ENCODE results near the gene EGLN2. TPM values are rescaled to one million over a fixed set of nuclear protein-coding genes. Genes with fewer than 3 reads are reported as not detected.

EGLN2 gene
- total RNA-seq (2014; rRNA removed; shearing (Covaris generic)) = 55.7 and 56.2 TPM in 2 replicates

DNA sequence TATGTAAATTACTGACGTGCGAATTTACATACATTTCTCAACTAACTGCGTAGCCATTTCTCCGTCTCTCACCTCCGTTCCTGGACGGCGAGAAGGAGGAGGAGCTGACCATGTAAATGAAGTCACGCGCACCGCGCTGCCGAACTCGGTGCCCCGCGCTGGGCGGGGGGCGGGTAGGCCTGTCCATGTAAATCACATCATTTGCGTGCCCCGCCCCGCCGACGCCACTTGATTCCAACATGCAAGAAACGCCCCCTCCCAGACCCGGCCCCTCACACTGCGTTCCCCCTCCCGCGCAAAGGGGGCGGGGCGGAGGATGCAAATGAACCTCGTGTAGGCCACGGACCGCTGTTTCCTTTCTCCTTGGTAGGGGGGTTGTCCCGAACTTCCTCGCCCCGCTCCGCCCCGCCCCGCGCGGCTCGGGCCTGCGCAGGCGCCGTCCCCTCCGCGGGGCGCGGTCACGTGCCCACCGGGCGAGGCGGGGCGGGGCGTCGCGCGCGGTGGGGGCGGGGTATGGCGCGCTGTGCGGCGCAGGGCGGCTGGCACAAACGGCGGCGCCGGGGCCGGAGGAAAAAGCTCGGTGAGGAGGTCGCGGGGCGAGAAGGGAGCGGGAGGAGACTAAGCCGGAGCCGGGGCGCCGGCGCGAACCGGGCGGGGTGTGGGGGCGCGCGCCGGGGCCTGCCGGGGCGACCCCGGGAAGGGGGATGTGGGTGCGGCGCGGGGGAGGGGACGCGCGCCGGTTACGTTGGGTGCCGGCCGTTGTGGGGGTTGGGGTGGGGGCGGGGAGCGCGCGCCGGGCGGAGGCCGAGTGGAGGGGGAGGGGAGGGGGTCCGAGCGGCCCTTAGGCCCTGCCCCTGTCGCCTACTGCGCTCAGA is at the start of gene EGLN2:
TSS of gene EGLN2 (plus strand) at position 509 of the 875 bp plus-strand sequence. CDS start 1,382 bp downstream, outside the sequence.
- Histone ChIP-seq H3K9me3 (replicated peaks) (no peaks in the 10 kb centered on the region), H3K27ac (peak within 1 kb of the TSS; percentile 34), H3K36me3 (peaks cover 19% of the 10 kb centered on the region), H3K27me3 (no peaks in the 10 kb centered on the region), H3K4me3 (peak within 1 kb of the TSS; percentile 63), H3K4me1 (no peaks in the 10 kb centered on the region)
- peak; percentile 100 for DNase-seq

- H3K27ac ChIP-seq = peak within 1 kb of the TSS; percentile 97
- H3K4me3 ChIP-seq = peak within 1 kb of the TSS; percentile 70
- peaks cover 14% of the 10 kb centered on the region for H3K36me3 ChIP-seq
- peak; percentile 100 for DNase-seq
- H3K4me1 ChIP-seq = peaks cover 8% of the 10 kb centered on the region; the same call in 1 of the 2 replicates
- H3K27me3 ChIP-seq = no peaks in the 10 kb centered on the region
- H3K9me3 ChIP-seq (replicated peaks) = no peaks in the 10 kb centered on the region
These were observed 48.7 kb upstream of the EGLN2 start, which contains the start of gene ACTMAP for GRCh38 chr19:40750058-40750873. ACTMAP (minus strand) TSS chr19:40750477; CDS start chr19:40749803, 674 bp downstream.

DNA sequence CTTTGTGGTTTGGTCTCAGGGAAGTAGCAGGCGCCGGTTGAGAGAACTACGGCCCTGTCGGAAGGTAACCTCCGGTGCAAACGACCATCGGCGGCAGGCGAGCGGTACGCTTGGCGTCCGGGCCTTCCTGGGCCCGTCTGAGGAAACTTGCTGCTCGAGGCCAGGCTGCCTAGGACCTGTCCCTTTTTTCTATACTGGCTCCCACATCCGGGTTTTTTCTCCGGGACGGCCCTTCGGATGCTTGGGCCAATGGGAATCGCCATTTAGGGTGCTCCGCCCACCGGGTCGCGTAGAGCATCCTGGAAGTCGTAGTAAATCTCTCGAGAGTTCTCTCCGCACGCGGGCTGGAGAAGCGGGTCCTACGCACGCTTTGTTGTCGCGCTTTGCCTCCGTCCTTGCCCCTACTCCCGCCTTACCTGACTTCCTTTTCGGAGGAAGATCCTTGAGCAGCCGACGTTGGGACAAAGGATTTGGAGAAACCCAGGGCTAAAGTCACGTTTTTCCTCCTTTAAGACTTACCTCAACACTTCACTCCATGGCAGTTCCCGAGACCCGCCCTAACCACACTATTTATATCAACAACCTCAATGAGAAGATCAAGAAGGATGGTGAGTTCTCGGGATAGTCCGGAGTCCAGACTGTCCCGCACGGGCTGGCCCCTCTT is 48.0 kb upstream of the EGLN2 start, which contains the start of gene SNRPA:
TSS of gene SNRPA (plus strand) at position 330 of the 664 bp plus-strand sequence. CDS start at position 536, 206 bp downstream.
- H3K27ac ChIP-seq = peak within 1 kb of the TSS; percentile 97
- peak; percentile 100 for DNase-seq

DNA sequence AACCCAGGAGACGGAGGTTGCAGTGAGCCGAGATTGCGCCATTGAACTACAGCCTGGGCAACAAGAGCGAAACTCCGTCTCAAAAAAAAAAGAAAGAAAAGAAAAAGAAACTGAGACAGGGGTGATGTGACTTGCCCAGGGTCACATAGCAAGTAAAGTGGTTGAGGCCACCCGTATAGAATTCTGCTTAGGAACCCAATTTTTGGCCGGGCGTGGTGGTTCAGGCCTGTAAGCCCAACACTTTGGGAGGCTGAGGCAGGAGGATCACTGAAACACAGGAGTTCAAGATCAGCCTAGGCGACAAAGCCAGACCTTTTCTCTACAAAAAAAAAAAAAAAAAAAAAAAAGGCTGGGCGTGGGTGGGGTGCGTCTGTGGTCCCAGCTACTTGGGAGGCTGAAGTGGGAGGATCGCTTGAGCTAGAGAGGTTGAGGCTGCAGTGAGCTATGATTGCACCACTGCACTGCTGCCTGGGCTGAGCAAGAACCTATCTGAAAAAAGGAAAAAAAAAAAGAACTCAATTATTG is 46.7 kb upstream of the EGLN2 start:
- H3K27me3 ChIP-seq = no peaks in the 10 kb centered on the region
- peak overlapping the region; percentile 70 for H3K4me3 ChIP-seq
- no peaks in the 10 kb centered on the region for H3K9me3 ChIP-seq (replicated peaks)
- H3K36me3 ChIP-seq = peaks cover 31% of the 10 kb centered on the region
- H3K27ac ChIP-seq = no peak overlapping the region
- peaks cover 8% of the 10 kb centered on the region; the same call in 1 of the 2 replicates for H3K4me1 ChIP-seq
- no peak for DNase-seq

More for the DNA sequence above, 48.0 kb upstream of the EGLN2 start, which contains the start of gene SNRPA:
- peak within 1 kb of the TSS; percentile 70 for H3K4me3 ChIP-seq
- peaks cover 21% of the 10 kb centered on the region for H3K36me3 ChIP-seq
- H3K4me1 ChIP-seq = peaks cover 8% of the 10 kb centered on the region; the same call in 1 of the 2 replicates
- H3K9me3 ChIP-seq (replicated peaks) = no peaks in the 10 kb centered on the region
- no peaks in the 10 kb centered on the region for H3K27me3 ChIP-seq

- Histone ChIP-seq H3K27me3 (no peaks in the 10 kb centered on the region), H3K36me3 (peaks cover 54% of the 10 kb centered on the region), H3K4me1 (peaks cover 4% of the 10 kb centered on the region; the same call in 1 of the 2 replicates), H3K4me3 (no peak overlapping the region), H3K27ac (no peak overlapping the region), H3K9me3 (replicated peaks) (no peaks in the 10 kb centered on the region)
- no peak for DNase-seq
These were observed 44.3 kb upstream of the EGLN2 start for GRCh38 chr19:40754611-40755247.

GRCh38 chr19:40755248-40755624 is 43.8 kb upstream of the EGLN2 start:
- Histone ChIP-seq H3K4me3 (no peak overlapping the region), H3K36me3 (peaks cover 59% of the 10 kb centered on the region), H3K27ac (no peak overlapping the region), H3K4me1 (no peaks in the 10 kb centered on the region), H3K27me3 (no peaks in the 10 kb centered on the region), H3K9me3 (replicated peaks) (no peaks in the 10 kb centered on the region)
- DNase-seq = no peak

DNA sequence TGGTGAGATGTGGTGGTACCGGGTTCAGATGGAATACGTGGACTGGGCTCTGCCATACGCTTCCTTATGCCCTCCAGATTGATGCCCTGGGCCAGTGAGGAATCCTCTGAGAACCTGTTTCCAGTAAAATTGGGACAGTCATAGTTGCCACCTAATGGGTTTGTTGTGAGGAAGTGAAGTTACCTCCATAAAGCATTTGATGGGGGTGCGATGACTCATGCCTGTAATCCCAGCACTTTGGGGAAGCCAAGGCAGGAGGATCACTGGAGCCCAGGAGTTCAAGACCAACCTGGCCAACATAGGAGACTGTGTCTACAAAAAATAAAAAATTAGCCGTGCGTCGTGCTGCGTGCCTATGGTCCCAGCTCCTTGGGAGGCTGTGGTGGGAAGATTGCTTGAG is 43.2 kb upstream of the EGLN2 start:
- H3K4me3 ChIP-seq = no peak overlapping the region
- H3K27me3 ChIP-seq = no peaks in the 10 kb centered on the region
- H3K27ac ChIP-seq = no peak overlapping the region
- DNase-seq = no peak
- peaks cover 65% of the 10 kb centered on the region for H3K36me3 ChIP-seq
- H3K9me3 ChIP-seq (replicated peaks) = no peaks in the 10 kb centered on the region
- H3K4me1 ChIP-seq = no peaks in the 10 kb centered on the region

GRCh38 chr19:40756502-40757110 is 42.4 kb upstream of the EGLN2 start:
- Histone ChIP-seq H3K36me3 (peaks cover 72% of the 10 kb centered on the region), H3K4me1 (no peaks in the 10 kb centered on the region), H3K9me3 (replicated peaks) (no peaks in the 10 kb centered on the region), H3K4me3 (no peak overlapping the region), H3K27ac (no peak overlapping the region), H3K27me3 (no peaks in the 10 kb centered on the region)
- no peak for DNase-seq

DNA sequence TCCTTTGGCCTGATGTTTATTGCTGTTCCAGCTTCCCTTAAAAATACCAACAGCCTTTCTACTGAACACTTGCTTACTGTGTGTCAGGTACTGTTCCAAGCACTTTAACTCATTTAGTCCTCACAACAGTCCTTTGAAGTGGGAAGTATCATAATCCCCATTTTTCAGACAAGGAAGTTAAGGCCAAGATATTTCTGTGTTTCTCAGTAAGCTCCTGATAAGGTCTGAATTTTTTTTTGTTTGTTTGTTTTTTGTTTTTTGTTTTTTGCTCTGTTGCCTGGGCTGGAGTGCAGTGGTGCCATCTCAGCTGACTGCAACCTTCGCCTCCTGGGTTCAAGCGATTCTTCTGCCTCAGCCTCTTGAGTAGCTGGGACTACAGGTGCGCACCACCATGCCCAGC is 40.5 kb upstream of the EGLN2 start:
- H3K4me1 ChIP-seq = no peaks in the 10 kb centered on the region
- no peak overlapping the region for H3K4me3 ChIP-seq
- no peak for DNase-seq
- peaks cover 85% of the 10 kb centered on the region for H3K36me3 ChIP-seq
- no peaks in the 10 kb centered on the region for H3K27me3 ChIP-seq
- H3K27ac ChIP-seq = no peak overlapping the region
- no peaks in the 10 kb centered on the region for H3K9me3 ChIP-seq (replicated peaks)

DNA sequence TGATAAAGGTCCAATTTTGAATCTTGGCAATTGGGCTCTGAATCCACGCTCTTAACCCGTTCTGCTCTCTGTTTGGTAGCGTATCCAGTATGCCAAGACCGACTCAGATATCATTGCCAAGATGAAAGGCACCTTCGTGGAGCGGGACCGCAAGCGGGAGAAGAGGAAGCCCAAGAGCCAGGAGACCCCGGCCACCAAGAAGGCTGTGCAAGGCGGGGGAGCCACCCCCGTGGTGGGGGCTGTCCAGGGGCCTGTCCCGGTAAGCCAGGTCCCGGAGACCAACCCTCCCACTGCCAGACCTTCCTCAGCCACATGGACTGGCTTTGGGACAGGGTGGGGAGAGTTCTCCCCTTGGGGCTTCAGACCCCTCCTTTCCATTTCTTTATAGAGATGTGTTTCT is 39.6 kb upstream of the EGLN2 start:
- Histone ChIP-seq H3K27me3 (no peaks in the 10 kb centered on the region), H3K4me1 (no peaks in the 10 kb centered on the region), H3K9me3 (replicated peaks) (no peaks in the 10 kb centered on the region), H3K27ac (no peak overlapping the region), H3K36me3 (peaks cover 90% of the 10 kb centered on the region), H3K4me3 (no peak overlapping the region)
- DNase-seq = no peak

GRCh38 chr19:40762754-40763470 is 36.1 kb upstream of the EGLN2 start:
- Histone ChIP-seq H3K4me3 (no peak overlapping the region), H3K9me3 (replicated peaks) (no peaks in the 10 kb centered on the region), H3K27ac (no peak overlapping the region), H3K36me3 (peaks cover 84% of the 10 kb centered on the region), H3K4me1 (no peaks in the 10 kb centered on the region), H3K27me3 (no peaks in the 10 kb centered on the region)
- DNase-seq = no peak

GRCh38 chr19:40763526-40763925 is 35.5 kb upstream of the EGLN2 start:
- H3K9me3 ChIP-seq (replicated peaks) = no peaks in the 10 kb centered on the region
- H3K27ac ChIP-seq = no peak overlapping the region
- H3K4me3 ChIP-seq = no peak overlapping the region
- no peak for DNase-seq
- H3K4me1 ChIP-seq = no peaks in the 10 kb centered on the region
- H3K27me3 ChIP-seq = no peaks in the 10 kb centered on the region
- peaks cover 78% of the 10 kb centered on the region for H3K36me3 ChIP-seq

DNA sequence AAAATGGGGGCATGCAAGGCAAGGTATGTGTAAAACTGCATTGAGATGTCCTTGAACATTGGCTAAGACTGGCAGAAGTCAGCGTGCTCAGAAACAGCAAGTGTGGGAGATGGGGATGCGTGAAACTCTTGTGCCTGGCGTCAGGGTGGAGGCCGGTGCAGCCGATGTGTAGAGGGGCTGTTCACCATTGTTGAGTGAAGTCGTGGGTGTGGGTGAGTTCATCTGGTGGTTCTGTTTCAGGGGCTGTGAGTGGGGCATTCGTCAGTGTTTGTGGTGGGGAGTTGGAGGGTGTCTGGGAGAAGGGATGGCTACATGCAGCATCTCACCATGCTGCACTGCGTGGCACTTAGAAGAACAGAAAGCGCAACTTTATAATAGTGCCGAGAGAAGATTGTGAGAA is 35.0 kb upstream of the EGLN2 start:
- Histone ChIP-seq H3K9me3 (replicated peaks) (no peaks in the 10 kb centered on the region), H3K4me1 (no peaks in the 10 kb centered on the region), H3K27me3 (no peaks in the 10 kb centered on the region), H3K4me3 (no peak overlapping the region), H3K27ac (no peak overlapping the region), H3K36me3 (peaks cover 75% of the 10 kb centered on the region)
- no peak for DNase-seq
